ENCODE results near the gene KLHL21.

The KLHL21 gene

DNA sequence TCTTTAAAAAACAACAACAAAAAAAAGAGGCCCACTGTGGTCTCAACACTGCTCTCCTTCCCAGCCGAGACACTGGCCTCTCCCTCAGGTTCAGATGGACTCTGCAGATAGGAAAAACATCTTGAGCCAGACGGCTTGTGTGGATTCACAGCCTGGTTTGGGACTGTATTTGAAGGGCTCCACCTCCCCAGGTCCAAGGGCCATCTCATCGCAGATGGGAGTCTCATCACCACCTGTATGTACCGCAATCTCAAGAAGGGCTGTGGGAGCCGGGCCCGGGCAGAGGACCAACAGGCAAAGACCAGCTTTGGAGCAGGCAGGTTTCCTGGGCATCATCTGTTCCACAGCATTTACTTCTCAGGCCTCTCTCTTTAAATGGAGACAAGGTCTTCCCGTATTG, 12.6 kb downstream of the KLHL21 start:
- no peak for TF ChIP-seq CTCF (IDR thresholded peaks at IDR 0.05; ENCODE audit: low read depth, low read length)

GRCh38 chr1:6588893-6589520, 13.7 kb downstream of the KLHL21 start:
- Histone ChIP-seq H3K27me3 (no peaks in the 10 kb centered on the region), H3K36me3 (peaks cover 16% of the 10 kb centered on the region), H3K4me3 (ENCODE audit: low read depth, low read length) (no peak overlapping the region), H3K4me1 (no peaks in the 10 kb centered on the region), H3K9me3 (no peaks in the 10 kb centered on the region)
- DNase-seq = no peak
- TF ChIP-seq CTCF (IDR thresholded peaks at IDR 0.05; ENCODE audit: low read depth, low read length) = no peak

More for the DNA sequence above, 12.6 kb downstream of the KLHL21 start:
- H3K9me3 ChIP-seq = no peaks in the 10 kb centered on the region
- peaks cover 19% of the 10 kb centered on the region for H3K36me3 ChIP-seq
- DNase-seq = no peak
- no peaks in the 10 kb centered on the region for H3K4me1 ChIP-seq
- H3K27me3 ChIP-seq = no peaks in the 10 kb centered on the region
- no peak overlapping the region for H3K4me3 ChIP-seq (ENCODE audit: low read depth, low read length)

DNA sequence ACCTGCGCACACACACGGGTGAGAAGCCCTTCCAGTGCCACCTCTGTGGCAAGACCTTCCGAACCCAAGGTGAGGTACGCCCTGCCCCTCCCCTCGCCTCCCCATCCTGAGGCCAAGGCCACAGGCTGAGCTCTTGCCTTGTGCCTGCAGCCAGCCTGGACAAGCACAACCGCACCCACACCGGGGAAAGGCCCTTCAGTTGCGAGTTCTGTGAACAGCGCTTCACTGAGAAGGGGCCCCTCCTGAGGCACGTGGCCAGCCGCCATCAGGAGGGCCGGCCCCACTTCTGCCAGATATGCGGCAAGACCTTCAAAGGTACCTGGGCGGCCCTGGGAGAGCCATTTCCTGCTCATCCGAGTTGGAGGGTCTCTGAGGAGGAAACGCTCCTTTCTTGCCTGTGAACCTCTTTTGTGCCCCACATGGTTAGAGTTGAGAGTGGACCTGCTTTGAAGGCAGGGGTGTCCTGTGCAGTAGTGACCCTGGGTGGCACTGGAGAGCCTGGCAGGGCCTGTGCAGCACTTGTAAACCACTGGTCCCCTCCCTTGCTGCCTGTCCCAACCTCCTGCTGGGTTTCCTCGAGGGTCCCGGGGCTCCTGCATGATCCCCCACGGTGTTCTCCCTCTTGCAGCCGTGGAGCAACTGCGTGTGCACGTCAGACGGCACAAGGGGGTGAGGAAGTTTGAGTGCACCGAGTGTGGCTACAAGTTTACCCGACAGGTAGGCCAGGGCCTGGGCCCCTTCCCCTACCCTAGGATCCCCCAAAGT, 14.4 kb downstream of the KLHL21 start:
- DNase-seq = no peak
- Histone ChIP-seq H3K9me3 (no peaks in the 10 kb centered on the region), H3K27me3 (no peaks in the 10 kb centered on the region), H3K4me3 (ENCODE audit: low read depth, low read length) (no peak overlapping the region), H3K4me1 (no peaks in the 10 kb centered on the region), H3K36me3 (peaks cover 10% of the 10 kb centered on the region)
- TF ChIP-seq CTCF (IDR thresholded peaks at IDR 0.05; ENCODE audit: low read depth, low read length) = no peak

DNA sequence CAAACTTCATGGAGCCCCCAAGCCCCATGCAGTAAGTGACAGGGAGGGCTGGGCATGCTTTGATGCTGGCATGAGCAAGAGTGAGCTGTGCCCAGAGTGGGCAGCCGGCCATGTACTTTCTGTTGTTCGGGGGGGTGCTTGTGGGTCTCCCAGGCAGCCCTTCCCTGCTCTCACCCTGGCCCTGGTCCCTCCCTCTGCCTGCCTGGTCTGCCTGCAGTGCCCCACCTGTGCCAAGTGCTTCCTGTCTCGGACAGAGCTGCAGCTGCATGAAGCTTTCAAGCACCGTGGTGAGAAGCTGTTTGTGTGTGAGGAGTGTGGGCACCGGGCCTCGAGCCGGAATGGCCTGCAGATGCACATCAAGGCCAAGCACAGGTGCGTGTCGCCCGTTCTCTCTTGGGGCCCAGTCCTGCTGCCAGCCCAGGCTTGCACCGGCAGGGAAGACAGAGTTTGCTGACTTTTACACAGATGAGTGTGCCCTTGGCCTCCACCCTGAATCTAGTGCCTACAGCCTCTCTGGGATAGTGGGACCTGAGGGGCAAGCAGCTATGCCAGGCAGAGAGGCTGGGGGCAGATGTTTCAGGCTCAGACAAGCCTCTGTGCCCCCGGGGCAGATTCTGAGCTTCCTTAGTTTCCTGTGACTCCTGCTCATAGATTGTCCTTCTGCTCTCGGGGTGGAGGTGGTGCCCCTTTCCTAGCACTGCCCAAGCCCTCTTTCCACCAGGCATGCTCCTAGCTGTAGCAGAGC, 15.2 kb downstream of the KLHL21 start:
- Histone ChIP-seq H3K4me1 (no peaks in the 10 kb centered on the region), H3K9me3 (no peaks in the 10 kb centered on the region), H3K4me3 (ENCODE audit: low read depth, low read length) (no peak overlapping the region), H3K27me3 (no peaks in the 10 kb centered on the region), H3K36me3 (peaks cover under 1% of the 10 kb centered on the region)
- no peak for TF ChIP-seq CTCF (IDR thresholded peaks at IDR 0.05; ENCODE audit: low read depth, low read length)
- DNase-seq = no peak

GRCh38 chr1:6586404-6586816, 16.3 kb downstream of the KLHL21 start:
- no peak for DNase-seq
- Histone ChIP-seq H3K36me3 (no peaks in the 10 kb centered on the region; the same call in 1 of the 2 replicates), H3K4me1 (no peaks in the 10 kb centered on the region), H3K9me3 (no peaks in the 10 kb centered on the region), H3K27me3 (no peaks in the 10 kb centered on the region), H3K4me3 (ENCODE audit: low read depth, low read length) (no peak overlapping the region)
- no peak for TF ChIP-seq CTCF (IDR thresholded peaks at IDR 0.05; ENCODE audit: low read depth, low read length)

Measured in BE2C (cell line).